Glutamatergic neuron (in vitro differentiated cells): ENCODE data around the gene DIO1. TPM values are rescaled to one million over a fixed set of nuclear protein-coding genes. Genes with fewer than 3 reads are reported as not detected.

Experiments
- DNase-seq: peaks from one replicate; pipeline ENCODE4 v3.0.0; 2022
- H3K27ac Mint-ChIP-seq: one replicate; pipeline ENCODE4 v1.8.0; 2020; ENCODE audit warnings: mild to moderate bottlenecking, mixed read lengths, inconsistent platforms; ENCODE audit not compliant: unreplicated experiment
- H3K27me3 Mint-ChIP-seq: one replicate; pipeline ENCODE4 v1.8.0; 2020; ENCODE audit warnings: mild to moderate bottlenecking, moderate library complexity, mixed read lengths, inconsistent platforms; ENCODE audit not compliant: unreplicated experiment
- H3K36me3 Mint-ChIP-seq: one replicate; pipeline ENCODE4 v1.8.0; 2020; ENCODE audit warnings: mild to moderate bottlenecking, mixed read lengths, inconsistent platforms; ENCODE audit not compliant: unreplicated experiment
- H3K4me1 Mint-ChIP-seq: one replicate; pipeline ENCODE4 v1.8.0; 2020; ENCODE audit warnings: mild to moderate bottlenecking, low read depth, mixed read lengths, inconsistent platforms; ENCODE audit not compliant: unreplicated experiment
- H3K4me3 Mint-ChIP-seq: one replicate; pipeline ENCODE4 v1.8.0; 2020; ENCODE audit warnings: mild to moderate bottlenecking, mixed read lengths, inconsistent platforms; ENCODE audit not compliant: unreplicated experiment
- H3K9me3 Mint-ChIP-seq: one replicate; pipeline ENCODE4 v1.8.0; 2020; ENCODE audit warnings: mild to moderate bottlenecking, moderate library complexity, mixed read lengths, inconsistent platforms; ENCODE audit not compliant: unreplicated experiment
- CTCF ChIP-seq: fragments of 200-600 bp; sonication (generic); IDR thresholded peaks from one replicate; pipeline ENCODE4 v1.5.0; 2021; ENCODE audit not compliant: partially characterized antibody, unreplicated experiment
- total RNA-seq: library from RNA; stranded (reverse); fragmentation: NEBNext Ultra II Directional; extraction: Animal tissue kit (Norgen Biotek cat#: 25700); gene quantifications from one replicate; pipeline ENCODE4 v1.2.1, GENCODE V29; 2021; ENCODE audit not compliant: unreplicated experiment

Gene DIO1
- total RNA-seq, 1 donor from 2014 or later, result not detected

GRCh38 chr1:53890522-53890941 is 3.5 kb upstream of the DIO1 start:
- no peak for DNase-seq
- peaks cover 3% of the 10 kb centered on the region for H3K4me1 Mint-ChIP-seq
- peaks cover 3% of the 10 kb centered on the region for H3K9me3 Mint-ChIP-seq
- no peaks in the 10 kb centered on the region for H3K36me3 Mint-ChIP-seq
- H3K27me3 Mint-ChIP-seq, result no peaks in the 10 kb centered on the region
- H3K4me3 Mint-ChIP-seq, result peak overlapping the region; percentile 97
- TF ChIP-seq CTCF, result no peak
- no peak overlapping the region for H3K27ac Mint-ChIP-seq

- no peak overlapping the region for H3K4me3 Mint-ChIP-seq
- no peaks in the 10 kb centered on the region for H3K27me3 Mint-ChIP-seq
- peaks cover 3% of the 10 kb centered on the region for H3K9me3 Mint-ChIP-seq
- H3K27ac Mint-ChIP-seq, result no peak overlapping the region
- no peaks in the 10 kb centered on the region for H3K36me3 Mint-ChIP-seq
- DNase-seq, result no peak
- no peak for TF ChIP-seq CTCF
- peaks cover 3% of the 10 kb centered on the region for H3K4me1 Mint-ChIP-seq
Measured at GRCh38 chr1:53891018-53891417, 3.0 kb upstream of the DIO1 start.

- TF ChIP-seq CTCF, result no peak
- Mint-ChIP-seq H3K9me3 (peaks cover 3% of the 10 kb centered on the region), H3K36me3 (no peaks in the 10 kb centered on the region), H3K27ac (no peak overlapping the region), H3K27me3 (no peaks in the 10 kb centered on the region), H3K4me3 (no peak overlapping the region), H3K4me1 (peaks cover 3% of the 10 kb centered on the region)
- DNase-seq, result no peak
Measured at GRCh38 chr1:53891678-53892077, 2.3 kb upstream of the DIO1 start.

GRCh38 chr1:53892911-53893310 is 1.1 kb upstream of the DIO1 start:
- Mint-ChIP-seq H3K4me1 (peaks cover 3% of the 10 kb centered on the region), H3K9me3 (peaks cover 3% of the 10 kb centered on the region), H3K27me3 (no peaks in the 10 kb centered on the region), H3K27ac (no peak overlapping the region), H3K36me3 (no peaks in the 10 kb centered on the region), H3K4me3 (no peak overlapping the region)
- no peak for TF ChIP-seq CTCF
- DNase-seq, result no peak

- TF ChIP-seq CTCF, result no peak
- peaks cover 3% of the 10 kb centered on the region for H3K4me1 Mint-ChIP-seq
- peaks cover 2% of the 10 kb centered on the region for H3K27me3 Mint-ChIP-seq
- H3K27ac Mint-ChIP-seq, result no peak overlapping the region
- DNase-seq, result no peak
- no peaks in the 10 kb centered on the region for H3K36me3 Mint-ChIP-seq
- no peak overlapping the region for H3K4me3 Mint-ChIP-seq
- H3K9me3 Mint-ChIP-seq, result peaks cover 2% of the 10 kb centered on the region
Measured at GRCh38 chr1:53894644-53895043, 657 bp downstream of the DIO1 start.
